HG02763 (cell line): ENCODE measurements around the gene LRP1.

Source experiments
- ATAC-seq: cut with Tn5 transposase; IDR thresholded peaks from one replicate; pipeline ENCODE4 v1.9.1; 2021; ENCODE audit warnings: mild to moderate bottlenecking, moderate library complexity; ENCODE audit not compliant: unreplicated experiment

LRP1 gene

GRCh38 chr12:57207731-57208630 is 79.7 kb downstream of the LRP1 start:
- no peak for ATAC-seq

- no peak for ATAC-seq
Observed at GRCh38 chr12:57208631-57209282, 80.5 kb downstream of the LRP1 start.

GRCh38 chr12:57209916-57210315 is 81.6 kb downstream of the LRP1 start:
- ATAC-seq = no peak

- ATAC-seq = no peak
Observed at GRCh38 chr12:57210461-57210860, 82.2 kb downstream of the LRP1 start.

GRCh38 chr12:57210926-57211692 is 82.8 kb downstream of the LRP1 start:
- no peak for ATAC-seq

- no peak for ATAC-seq
Observed at GRCh38 chr12:57211791-57212700, 83.8 kb downstream of the LRP1 start.

- ATAC-seq = no peak
Observed at GRCh38 chr12:57212701-57213057, 84.4 kb downstream of the LRP1 start.

- ATAC-seq = peak; percentile 33
Observed at GRCh38 chr12:57213058-57213715, 84.9 kb downstream of the LRP1 start.

- ATAC-seq = no peak
Observed at GRCh38 chr12:57213763-57214397, 85.6 kb downstream of the LRP1 start.

GRCh38 chr12:57214398-57214781 is 86.1 kb downstream of the LRP1 start:
- no peak for ATAC-seq

- ATAC-seq = no peak
Observed at GRCh38 chr12:57215065-57215464, 86.8 kb downstream of the LRP1 start.

- ATAC-seq = peak; percentile 39
Observed at GRCh38 chr12:57215668-57216013, 87.4 kb downstream of the LRP1 start.

- no peak for ATAC-seq
Observed at GRCh38 chr12:57216014-57216911, 88.0 kb downstream of the LRP1 start, which contains the start of gene NXPH4. TSS of gene NXPH4 (plus strand) at chr12:57216794. CDS start at chr12:57216970, 176 bp downstream.

GRCh38 chr12:57216921-57217879 is 88.9 kb downstream of the LRP1 start:
- no peak for ATAC-seq

- ATAC-seq = no peak
Observed at GRCh38 chr12:57218030-57218853, 90.0 kb downstream of the LRP1 start.

- ATAC-seq = no peak
Observed at GRCh38 chr12:57219205-57219992, 91.1 kb downstream of the LRP1 start.
